ENCODE measurements around the gene OR2AT4.

GRCh38 chr11:75077316-75077715 is 19.4 kb downstream of the OR2AT4 start:
- TF ChIP-seq CTCF (IDR thresholded peaks at IDR 0.05) (no peak), POLR2A (IDR thresholded peaks at IDR 0.05) (no peak), POLR2AphosphoS5 (IDR thresholded peaks at IDR 0.05) (no peak)

All from upper lobe of left lung (tissue), 4 donors.